Peyer's patch (tissue), 4 donors: Measurements from ENCODE around the gene TRPV5.

Source experiments
- CTCF ChIP-seq, 6 experiments: fragments of 450-650 bp in 4 of 6; fragments of 200-600 bp in 2 of 6; sonication (generic) in 1 of 6; IDR thresholded peaks; one replicate each; pipeline ENCODE4 v1.5.1; 2017 to 2019; ENCODE audit warnings: antibody characterized with exemption in 6 of 6, mild to moderate bottlenecking in 3 of 6, moderate library complexity in 1 of 6
- POLR2A ChIP-seq, 2 donors: fragments of 450-650 bp; IDR thresholded peaks; one replicate each; pipeline ENCODE4 v1.5.1; 2017; ENCODE audit warnings: antibody characterized with exemption in 2 of 2, mild to moderate bottlenecking in 2 of 2, moderate library complexity in 2 of 2

- no peak for TF ChIP-seq CTCF (IDR thresholded peaks at IDR 0.05)
- TF ChIP-seq POLR2A (IDR thresholded peaks at IDR 0.05), result no peak
Measured at GRCh38 chr7:142883571-142884285, 49.8 kb downstream of the TRPV5 start.
